Nucleus accumbens (tissue), 56 donors: ENCODE results near the gene ATP5F1E.

Experiments used
- DNase-seq, 56 donors: peaks; one replicate each; lab custom pipeline; 2025; lab: John Stamatoyannopoulos, UW

Gene ATP5F1E

GRCh38 chr20:59007665-59008511 lies 24.2 kb downstream of the ATP5F1E start:
- DNase-seq: peak in 8 of 56 donors; percentile 15 to 51 (median 34)

DNA sequence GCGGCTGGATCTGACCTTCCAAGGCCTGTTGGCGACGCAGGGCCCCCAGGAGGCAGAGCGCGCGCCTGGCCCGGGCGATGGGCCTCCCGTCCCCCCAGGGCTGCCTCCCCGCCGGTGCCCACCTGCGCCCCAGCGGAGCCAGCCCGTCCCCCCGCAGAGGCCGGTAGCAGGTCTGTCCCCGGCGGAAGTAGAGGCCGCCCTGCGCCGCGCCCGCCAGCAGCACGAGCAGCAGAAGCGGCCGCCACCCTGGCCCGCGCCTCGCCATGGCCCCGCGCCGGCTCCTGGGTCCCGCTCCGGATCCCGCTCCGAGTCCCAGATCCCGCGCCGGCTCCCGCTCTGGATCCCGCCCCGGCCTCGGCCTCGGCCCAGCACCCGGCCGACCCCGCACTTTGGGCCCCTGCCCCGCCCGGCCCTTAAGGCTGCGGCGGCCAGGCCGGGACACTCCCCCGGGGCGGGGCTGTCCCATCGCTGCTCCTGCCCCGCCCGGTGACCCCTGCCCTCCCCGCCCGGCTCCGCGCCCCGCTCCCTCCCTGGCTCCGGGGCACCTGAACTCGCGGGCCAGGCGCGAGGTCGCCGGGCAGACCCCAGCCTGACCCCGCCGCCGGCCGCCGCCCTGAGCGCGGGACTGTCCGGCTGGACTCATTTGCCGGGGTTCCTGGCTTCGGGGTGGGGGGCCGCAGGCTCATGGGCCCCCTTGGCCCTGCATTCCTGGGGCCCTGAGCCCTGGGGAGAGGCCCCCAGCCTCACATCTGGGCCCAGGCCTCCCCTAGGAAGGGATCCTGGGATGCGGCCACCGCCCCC lies 25.1 kb downstream of the ATP5F1E start, which contains the start of gene CTSZ:
TSS of gene CTSZ (minus strand) at position 391 of the 801 bp plus-strand sequence. CDS start at position 265, 126 bp downstream.
- peak in 5 of 56 donors; percentile 37 to 49 (median 44) for DNase-seq

DNA sequence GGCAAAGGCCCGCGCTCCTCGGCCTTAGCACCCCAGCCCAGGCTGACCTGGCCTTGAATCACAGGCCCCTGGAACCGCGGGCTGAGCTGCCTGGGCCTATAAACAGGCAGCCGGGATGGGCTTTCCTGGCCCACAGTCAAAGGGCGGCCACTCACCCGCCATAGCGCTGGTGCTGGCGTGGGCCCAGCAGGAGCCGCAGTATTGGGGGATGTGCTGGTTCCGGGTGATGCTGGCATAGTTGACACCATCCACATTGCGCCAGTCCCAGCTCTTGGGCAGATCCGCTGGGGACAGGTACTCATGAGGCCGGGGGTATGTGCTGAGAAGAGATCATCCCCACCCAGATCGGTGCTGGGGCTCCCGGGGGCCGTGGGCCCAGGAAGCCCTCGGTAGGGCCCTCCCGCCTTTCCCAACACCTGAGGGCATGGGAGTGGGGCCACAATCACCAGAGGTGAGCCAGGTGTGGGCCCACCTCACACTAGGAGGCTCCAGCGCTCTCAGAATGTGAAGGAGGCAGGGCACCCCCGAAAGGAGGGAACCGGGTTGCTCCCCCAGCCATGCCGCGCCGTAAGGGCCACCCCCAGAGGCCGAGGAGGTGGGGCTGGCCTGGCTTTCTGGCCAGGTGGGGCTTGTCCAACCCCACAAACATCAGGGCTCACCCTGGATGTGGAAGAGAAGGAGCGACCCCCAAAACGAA lies 25.8 kb downstream of the ATP5F1E start:
- no peak for DNase-seq

DNA sequence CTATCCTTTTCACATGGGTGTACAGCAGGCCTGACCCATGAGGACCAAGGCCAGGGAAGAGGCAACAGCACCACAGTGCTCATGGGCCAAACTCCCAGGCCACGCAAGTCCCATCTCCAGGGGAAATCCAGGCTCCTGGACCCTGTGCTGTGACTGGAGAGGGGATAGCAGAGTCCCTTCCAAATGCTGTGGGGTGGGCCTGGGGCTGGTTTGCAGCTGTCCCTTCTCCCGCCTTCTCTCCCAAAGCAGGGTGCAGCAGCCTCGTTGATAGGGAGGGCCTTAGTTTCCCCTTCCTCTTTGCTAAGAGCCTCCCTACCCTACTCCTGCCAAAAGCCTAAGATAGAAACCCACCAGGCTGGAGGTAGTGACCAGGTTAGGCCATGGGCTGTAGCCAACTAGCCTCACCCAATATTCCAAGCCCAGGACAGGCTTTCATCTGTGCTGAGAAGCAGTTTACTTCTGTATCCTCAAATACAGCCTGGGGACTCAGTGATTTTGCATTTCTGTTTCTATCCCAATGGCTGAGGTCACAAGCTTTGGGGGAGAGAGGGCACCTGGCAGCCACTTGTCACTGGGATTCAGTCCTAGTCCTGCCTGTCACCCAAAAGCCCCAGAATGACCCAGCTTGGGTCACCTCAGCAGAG lies 26.5 kb downstream of the ATP5F1E start:
- DNase-seq: no peak

GRCh38 chr20:59004763-59005522 lies 27.2 kb downstream of the ATP5F1E start:
- DNase-seq: peak in 11 of 56 donors; percentile 16 to 61 (median 36)

GRCh38 chr20:59004493-59004762 lies 27.7 kb downstream of the ATP5F1E start:
- DNase-seq: peak in 3 of 56 donors; percentile 24 to 36 (median 33)

DNA sequence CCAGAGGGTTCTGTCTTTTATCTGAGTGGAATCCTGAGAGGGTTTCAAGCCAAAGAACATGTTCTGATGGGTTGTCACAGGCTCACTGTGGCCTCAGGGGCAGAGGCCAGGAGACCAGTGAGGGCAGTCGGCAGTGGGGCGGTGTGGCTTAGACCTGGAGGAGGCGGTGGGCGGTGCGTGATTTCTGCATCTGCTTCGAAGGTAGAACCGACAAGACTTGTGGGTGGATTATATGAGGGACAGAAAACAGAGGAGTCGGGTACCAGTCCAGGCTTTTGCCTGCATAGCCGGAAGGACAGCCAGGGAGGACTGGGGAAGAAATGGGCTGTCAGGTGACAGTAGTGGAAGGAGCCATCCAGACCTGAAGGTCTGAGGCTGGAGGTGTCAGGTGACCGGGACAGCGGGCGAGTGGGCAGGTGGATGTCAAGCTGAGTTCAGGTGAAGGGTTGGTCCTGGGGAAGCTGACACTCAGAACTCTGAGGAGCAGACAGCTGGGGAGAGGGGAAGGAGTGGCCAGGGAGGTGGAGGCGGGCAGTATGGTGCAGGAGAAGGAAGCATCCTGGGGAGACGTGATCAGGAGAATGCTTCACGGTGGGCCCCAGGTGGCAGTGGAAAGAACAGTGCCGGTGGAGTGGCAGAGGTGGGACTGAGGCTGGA lies 28.2 kb downstream of the ATP5F1E start:
- no peak for DNase-seq

DNA sequence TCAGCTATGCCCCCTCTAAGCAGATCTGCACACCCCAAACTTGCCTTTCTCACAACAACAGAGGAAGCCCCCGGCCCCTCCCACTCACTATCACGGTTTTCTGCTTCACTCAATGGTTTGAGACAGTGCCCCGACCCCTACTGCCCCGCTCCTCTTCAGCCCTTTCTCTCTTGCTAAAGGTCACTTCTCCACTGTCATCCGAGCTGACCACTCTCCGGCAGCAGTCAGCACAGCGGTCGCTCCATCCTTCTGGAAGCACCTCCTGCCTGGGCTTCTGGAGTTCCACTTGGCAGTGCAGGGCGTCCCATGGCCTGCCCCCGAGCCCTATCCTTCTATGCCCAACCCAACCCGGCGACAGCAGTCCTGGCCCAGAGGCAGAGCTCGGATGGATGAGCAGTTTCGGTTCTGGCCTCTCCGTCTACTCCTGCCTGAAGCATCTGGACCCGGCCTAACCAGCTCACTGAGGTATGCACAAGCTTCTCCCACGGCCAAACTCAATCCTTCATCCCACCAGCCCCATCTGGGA lies 29.2 kb downstream of the ATP5F1E start:
- DNase-seq: no peak

- no peak for DNase-seq
Measured at GRCh38 chr20:59002388-59002787, 29.7 kb downstream of the ATP5F1E start.

DNA sequence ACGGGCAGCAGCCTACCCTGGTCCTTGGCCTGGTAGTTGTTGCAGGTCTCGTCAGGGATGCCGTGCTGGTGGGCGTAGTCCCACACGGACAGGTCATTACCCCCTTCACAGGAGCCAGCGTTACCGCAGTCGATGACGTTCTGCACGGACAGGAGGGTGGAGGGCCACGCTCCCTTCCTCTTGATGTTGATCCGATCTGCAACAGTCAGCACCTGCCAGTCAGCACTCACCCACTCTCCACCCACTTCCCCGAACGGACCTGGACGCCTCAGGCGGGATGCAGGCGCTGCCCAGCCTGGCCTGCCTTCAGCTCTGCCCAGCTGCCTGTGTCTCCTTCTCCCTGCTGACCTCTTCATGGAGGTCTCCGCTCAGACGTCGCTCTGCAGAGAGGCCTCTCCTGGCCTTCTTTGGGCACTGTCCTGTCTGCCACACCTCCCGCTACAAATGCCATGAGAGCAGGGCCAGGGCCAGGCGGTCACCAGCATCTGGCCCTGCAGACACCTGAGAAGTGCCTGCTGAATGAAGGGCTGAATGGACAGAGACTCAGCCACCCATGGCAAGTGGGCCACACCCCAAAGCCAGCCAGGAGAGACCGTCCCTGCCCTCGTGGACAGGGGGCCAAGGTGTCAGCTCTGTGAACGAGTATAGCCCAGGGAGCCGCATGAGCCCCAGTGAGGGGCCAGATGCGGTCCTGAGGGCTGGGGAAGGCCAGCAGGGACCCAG lies 30.5 kb downstream of the ATP5F1E start:
- no peak for DNase-seq

DNA sequence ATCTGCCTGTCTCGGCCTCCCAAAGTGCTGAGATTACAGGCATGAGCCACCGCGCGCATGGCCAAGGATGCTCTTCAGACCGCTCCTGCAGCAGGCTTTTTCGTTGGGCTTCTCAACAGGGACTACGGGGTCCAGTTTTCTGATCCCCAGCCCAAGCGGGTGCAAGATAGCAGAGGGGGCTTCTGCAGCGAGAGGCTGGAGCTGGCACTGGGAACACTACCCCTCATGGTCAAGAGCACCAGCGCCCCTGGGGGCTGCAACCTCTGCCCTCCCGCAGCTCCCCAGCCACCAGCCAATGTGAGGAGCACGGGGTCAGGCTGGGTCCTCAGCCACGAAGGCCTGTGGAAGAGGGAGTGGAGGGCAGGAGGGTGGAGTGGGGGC lies 31.1 kb downstream of the ATP5F1E start:
- DNase-seq: no peak

- DNase-seq: no peak
Measured at GRCh38 chr20:59000326-59000725, 31.8 kb downstream of the ATP5F1E start.

DNA sequence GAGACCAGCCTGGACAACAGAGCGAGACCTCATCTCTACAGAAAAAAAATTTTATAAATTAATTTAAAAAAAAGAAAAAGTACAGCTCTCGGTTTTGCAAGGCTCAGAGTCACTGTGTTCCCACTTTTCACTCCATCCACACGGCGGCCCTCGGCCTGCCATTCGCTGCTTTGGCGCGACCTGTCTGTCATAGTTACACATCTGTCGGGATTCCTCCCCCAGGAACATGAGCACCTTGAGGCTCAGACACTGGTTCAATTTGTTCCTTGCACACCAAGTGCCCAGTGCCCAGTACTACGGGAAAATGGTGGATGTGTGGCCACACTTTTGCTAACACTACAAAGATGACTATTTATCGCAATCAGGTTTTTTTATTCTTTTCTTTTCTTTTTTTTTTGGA lies 33.5 kb downstream of the ATP5F1E start:
- no peak for DNase-seq

- DNase-seq: no peak
Measured at GRCh38 chr20:58997141-58997770, 34.9 kb downstream of the ATP5F1E start.

GRCh38 chr20:58996226-58996611 lies 35.9 kb downstream of the ATP5F1E start:
- DNase-seq: no peak

DNA sequence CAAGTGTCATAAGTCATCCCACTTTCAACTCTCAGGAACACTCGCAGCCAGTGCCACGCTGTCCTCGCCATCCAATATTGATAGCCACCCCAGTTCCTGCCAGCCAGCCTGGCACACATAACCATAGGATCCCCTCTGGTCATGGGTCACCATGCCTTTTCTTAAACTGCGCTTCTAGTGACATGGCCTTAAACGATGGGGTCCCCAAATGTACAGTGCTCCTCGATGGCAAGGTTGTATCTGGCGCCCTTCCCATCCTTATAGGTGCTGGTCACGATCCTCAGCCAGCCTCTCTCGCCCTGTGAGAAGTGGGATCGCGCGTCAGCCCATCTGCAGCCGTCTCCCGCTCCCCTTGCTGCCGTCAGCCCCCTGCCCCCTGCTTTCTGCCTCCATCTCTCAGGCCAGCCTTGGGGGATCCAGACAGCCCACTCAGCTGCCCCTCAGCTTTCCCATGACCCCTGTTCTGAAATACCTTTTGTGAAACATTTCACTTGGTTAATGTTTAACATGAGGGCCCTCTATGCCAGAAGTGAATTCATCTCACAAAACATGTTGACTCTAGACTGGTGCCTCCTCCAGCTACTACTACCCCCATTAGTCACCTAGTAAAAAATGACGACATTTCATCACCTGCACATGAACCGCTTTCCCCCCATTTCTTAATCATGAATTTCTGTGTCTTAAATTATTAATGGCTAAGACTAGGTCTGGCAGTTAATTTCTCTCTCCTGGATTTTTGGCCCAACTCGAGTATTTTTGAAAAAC lies 36.5 kb downstream of the ATP5F1E start:
- DNase-seq: no peak
